Body of pancreas (tissue), 4 donors: Measurements from ENCODE around the gene AK5. TPM values are rescaled to one million over a fixed set of nuclear protein-coding genes. Genes with fewer than 3 reads are reported as not detected.
"Not testable (repeated sequence)": the region's sequence is repeated elsewhere in the genome, so short reads cannot be mapped to it uniquely, and the experiment has no call there.

Experiments
- ATAC-seq: fragments of 150-250 bp; one replicate; pipeline ENCODE4 v1.9.1; 2016
- DNase-seq, 4 donors: peaks; one replicate each; pipeline ENCODE4 v3.0.0-alpha.2; 2019
- H3K27ac ChIP-seq, 4 donors: fragments of 200-600 bp; sonication (generic); 1 replicate in 3 of 4; 2 replicates in 1 of 4; pipeline versions ENCODE4 v1.5.1 to v1.6.1; 2016 to 2019; ENCODE audit warnings: mild to moderate bottlenecking in 1 of 4, mixed read lengths in 1 of 4, moderate library complexity in 1 of 4
- H3K27me3 ChIP-seq, 2 donors: fragments of 200-600 bp; sonication (generic); one replicate each; pipeline ENCODE4 v1.6.0; 2016; ENCODE audit warnings: mild to moderate bottlenecking in 1 of 2
- H3K36me3 ChIP-seq, 2 donors: fragments of 200-600 bp; sonication (generic); replicated peaks in 1 of 2; 2 replicates each; pipeline ENCODE4 v1.5.1; 2016; ENCODE audit warnings: low read depth in 2 of 2; ENCODE audit not compliant: insufficient read depth in 1 of 2
- H3K4me1 ChIP-seq: fragments of 200-600 bp; sonication (generic); one replicate; pipeline ENCODE4 v1.6.0; 2016
- H3K4me3 ChIP-seq, 2 donors: fragments of 200-600 bp; sonication (generic); 1 replicate in 1 of 2; 2 replicates in 1 of 2; pipeline ENCODE4 v1.5.1; 2016 to 2019
- H3K9me3 ChIP-seq, 3 donors: fragments of 200-600 bp; sonication (generic); 1 replicate in 2 of 3; 2 replicates in 1 of 3; pipeline ENCODE4 v1.5.1; 2016
- POLR2A ChIP-seq, 3 donors: fragments of 450-650 bp; IDR thresholded peaks; one replicate each; pipeline ENCODE4 v1.6.1; 2016; ENCODE audit warnings: antibody characterized with exemption in 3 of 3, mild to moderate bottlenecking in 2 of 3
- WGBS, 2 donors: methylation state at CpG; one replicate each; pipeline ENCODE4 v1.1.5; 2017; 5-methylcytosine and 5-hydroxymethylcytosine counted together
- intact Hi-C: fragments of 100-400 bp; cut with DNase I; formaldehyde crosslinking; loops from one replicate; pipeline ENCODE4 v1.15.1; 2023
- total RNA-seq, 2 donors: library from RNA; depleted of rRNA; stranded (reverse); fragments of >200 nt; gene quantifications; one replicate each; pipeline ENCODE4 v1.1.0, GENCODE V29; 2016
- TF ChIP-seq, protein P1 (sequence below), 7 experiments: fragments of 450-650 bp in 4 of 7; fragments of 200-600 bp in 3 of 7; sonication (generic) in 3 of 7; IDR thresholded peaks; one replicate each; pipeline ENCODE4 v1.5.1; 2016 to 2019; ENCODE audit warnings: antibody characterized with exemption in 7 of 7

The AK5 gene
- total RNA-seq, 2 donors from 2014 or later = not detected

GRCh38 chr1:77310924-77311323 is 29.1 kb downstream of the AK5 start:
- DNase-seq (no peak), ATAC-seq (no peak)
- H3K4me3 ChIP-seq = no peak overlapping the region
- no peaks in the 10 kb centered on the region for H3K9me3 ChIP-seq
- H3K27me3 ChIP-seq = no peaks in the 10 kb centered on the region
- TF ChIP-seq, protein P1, sequence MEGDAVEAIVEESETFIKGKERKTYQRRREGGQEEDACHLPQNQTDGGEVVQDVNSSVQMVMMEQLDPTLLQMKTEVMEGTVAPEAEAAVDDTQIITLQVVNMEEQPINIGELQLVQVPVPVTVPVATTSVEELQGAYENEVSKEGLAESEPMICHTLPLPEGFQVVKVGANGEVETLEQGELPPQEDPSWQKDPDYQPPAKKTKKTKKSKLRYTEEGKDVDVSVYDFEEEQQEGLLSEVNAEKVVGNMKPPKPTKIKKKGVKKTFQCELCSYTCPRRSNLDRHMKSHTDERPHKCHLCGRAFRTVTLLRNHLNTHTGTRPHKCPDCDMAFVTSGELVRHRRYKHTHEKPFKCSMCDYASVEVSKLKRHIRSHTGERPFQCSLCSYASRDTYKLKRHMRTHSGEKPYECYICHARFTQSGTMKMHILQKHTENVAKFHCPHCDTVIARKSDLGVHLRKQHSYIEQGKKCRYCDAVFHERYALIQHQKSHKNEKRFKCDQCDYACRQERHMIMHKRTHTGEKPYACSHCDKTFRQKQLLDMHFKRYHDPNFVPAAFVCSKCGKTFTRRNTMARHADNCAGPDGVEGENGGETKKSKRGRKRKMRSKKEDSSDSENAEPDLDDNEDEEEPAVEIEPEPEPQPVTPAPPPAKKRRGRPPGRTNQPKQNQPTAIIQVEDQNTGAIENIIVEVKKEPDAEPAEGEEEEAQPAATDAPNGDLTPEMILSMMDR (IDR thresholded peaks at IDR 0.05) = no peak
- TF ChIP-seq POLR2A (IDR thresholded peaks at IDR 0.05) = no peak
- H3K27ac ChIP-seq = no peak overlapping the region
- no peaks in the 10 kb centered on the region for H3K4me1 ChIP-seq
- intact Hi-C loops = no loop called here
- H3K36me3 ChIP-seq = no peaks in the 10 kb centered on the region
- 54 to 67% methylated on average over 3 of the region's 3 CpGs for WGBS, 2 donors

DNA sequence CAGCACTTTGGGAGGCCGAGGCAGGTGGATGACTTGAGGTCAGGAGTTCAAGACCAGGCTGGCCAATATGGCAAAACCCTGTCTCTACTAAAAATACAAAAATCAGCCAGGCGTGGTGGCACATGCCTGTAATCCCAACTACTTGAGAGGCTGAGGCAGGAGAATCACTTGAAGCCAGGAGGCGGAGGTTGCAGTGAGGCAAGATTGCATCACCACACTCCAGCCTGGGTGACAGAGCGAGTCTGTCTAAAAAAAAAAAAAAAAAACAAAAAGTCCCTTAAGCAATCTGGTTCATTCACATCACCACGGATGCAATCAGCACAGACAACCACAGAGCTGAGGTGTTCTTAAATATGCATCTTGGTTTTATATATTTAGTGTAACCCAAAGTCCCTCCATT is 30.5 kb downstream of the AK5 start:
- WGBS, 2 donors = 66 to 74% methylated on average over 5 of the region's 5 CpGs
- H3K27ac ChIP-seq, H3K4me3 ChIP-seq, H3K27me3 ChIP-seq, H3K9me3 ChIP-seq, ATAC-seq, H3K36me3 ChIP-seq, DNase-seq, H3K4me1 ChIP-seq, intact Hi-C loops: not testable (repeated sequence)

DNA sequence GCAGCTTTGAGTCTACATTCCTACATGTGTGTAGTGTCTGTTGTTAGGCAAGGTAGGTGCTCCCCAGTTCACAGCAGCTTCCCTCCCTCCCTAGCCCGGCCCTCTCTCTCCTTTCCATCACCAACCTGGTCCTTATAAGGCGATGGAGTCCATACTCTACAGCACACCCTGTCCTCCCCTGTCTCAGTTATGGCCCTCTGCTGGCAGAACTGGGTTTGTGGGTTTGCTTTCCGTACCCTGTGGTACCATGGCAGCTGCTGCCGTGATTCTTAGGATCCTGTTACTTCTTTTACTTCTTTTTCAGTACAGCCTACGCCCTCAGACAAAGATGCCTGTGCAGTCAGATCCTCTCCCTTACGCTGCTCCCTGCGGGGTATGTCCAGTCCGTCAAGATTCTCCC is 31.7 kb downstream of the AK5 start:
- no peaks in the 10 kb centered on the region for H3K9me3 ChIP-seq
- H3K27me3 ChIP-seq = no peaks in the 10 kb centered on the region
- no peak for TF ChIP-seq POLR2A (IDR thresholded peaks at IDR 0.05)
- TF ChIP-seq, protein P1 (IDR thresholded peaks at IDR 0.05) = peak in 6 of 7 experiments; percentile 15 to 38 (median 24)
- no peak overlapping the region for H3K4me3 ChIP-seq
- 45 to 46% methylated on average over 8 of the region's 8 CpGs for whole genome bisulfite sequencing, 2 donors
- ATAC-seq (no peak), DNase-seq (peak in 3 of 4 donors; percentile 16 to 43 (median 16))
- no peak overlapping the region for H3K27ac ChIP-seq
- intact Hi-C loops = no loop called here
- H3K36me3 ChIP-seq = no peaks in the 10 kb centered on the region
- H3K4me1 ChIP-seq = no peaks in the 10 kb centered on the region

DNA sequence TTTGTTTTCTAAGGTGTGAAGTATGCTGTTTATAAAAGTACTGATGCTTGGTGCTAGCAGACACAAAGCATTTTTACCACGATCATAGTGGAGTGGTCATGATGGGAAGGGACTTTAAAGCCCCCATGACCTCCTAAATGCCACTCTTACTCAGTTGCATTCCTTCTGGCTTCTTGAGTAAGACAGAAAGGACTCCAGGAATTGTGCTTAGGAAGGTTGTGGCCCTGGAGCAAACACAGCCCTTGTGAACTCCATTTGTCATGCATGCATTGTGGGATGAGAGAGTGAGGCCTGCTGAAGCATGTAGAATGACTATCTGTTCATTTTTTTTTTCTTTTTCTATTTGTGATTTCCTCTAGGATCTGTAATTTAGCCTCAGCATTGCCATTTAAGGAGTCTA is 34.2 kb downstream of the AK5 start:
- DNase-seq (no peak), ATAC-seq (no peak)
- TF ChIP-seq, protein P1 (IDR thresholded peaks at IDR 0.05) = no peak
- no peak for TF ChIP-seq POLR2A (IDR thresholded peaks at IDR 0.05)
- no peak overlapping the region for H3K4me3 ChIP-seq
- no peaks in the 10 kb centered on the region for H3K9me3 ChIP-seq
- intact Hi-C loops = no loop called here
- H3K27ac ChIP-seq = no peak overlapping the region
- WGBS, 2 donors = 60 to 84% methylated on average over 1 of the region's 1 CpG
- no peaks in the 10 kb centered on the region for H3K27me3 ChIP-seq
- H3K4me1 ChIP-seq = no peaks in the 10 kb centered on the region
- no peaks in the 10 kb centered on the region for H3K36me3 ChIP-seq

- no peak for ATAC-seq
- intact Hi-C loops = no loop called here
- WGBS, 2 donors = 73 to 88% methylated on average over 3 of the region's 3 CpGs
- no peaks in the 10 kb centered on the region for H3K27me3 ChIP-seq
- no peak overlapping the region for H3K4me3 ChIP-seq
- peaks cover 3% of the 10 kb centered on the region for H3K4me1 ChIP-seq
- no peak overlapping the region for H3K27ac ChIP-seq
- no peaks in the 10 kb centered on the region for H3K36me3 ChIP-seq
- H3K9me3 ChIP-seq = no peaks in the 10 kb centered on the region
- no peak for DNase-seq
- TF ChIP-seq POLR2A (IDR thresholded peaks at IDR 0.05) = no peak
- TF ChIP-seq, protein P1 (IDR thresholded peaks at IDR 0.05) = no peak
Observed at GRCh38 chr1:77316966-77317365, 35.1 kb downstream of the AK5 start.
